ENCODE measurements around the gene SAMD11.

SAMD11 gene

GRCh38 chr1:905811-906599, 17.7 kb upstream of the SAMD11 start:
- DNase-seq: no peak

GRCh38 chr1:906600-907420, 16.9 kb upstream of the SAMD11 start:
- DNase-seq: no peak

- no peak for DNase-seq
Measured at GRCh38 chr1:907611-908451, 15.9 kb upstream of the SAMD11 start.

GRCh38 chr1:908661-909060, 15.1 kb upstream of the SAMD11 start:
- no peak for DNase-seq

GRCh38 chr1:909861-910310, 13.8 kb upstream of the SAMD11 start:
- no peak for DNase-seq

GRCh38 chr1:910311-910880, 13.3 kb upstream of the SAMD11 start:
- no peak for DNase-seq

GRCh38 chr1:910881-911721, 12.6 kb upstream of the SAMD11 start:
- DNase-seq: no peak

GRCh38 chr1:911875-912739, 11.6 kb upstream of the SAMD11 start:
- DNase-seq: no peak

GRCh38 chr1:912740-913301, 10.9 kb upstream of the SAMD11 start:
- no peak for DNase-seq

- no peak for DNase-seq
Measured at GRCh38 chr1:913491-914130, 10.1 kb upstream of the SAMD11 start.

- no peak for DNase-seq
Measured at GRCh38 chr1:914131-914890, 9.4 kb upstream of the SAMD11 start.

GRCh38 chr1:914891-915280, 8.8 kb upstream of the SAMD11 start:
- DNase-seq: no peak

- DNase-seq: no peak
Measured at GRCh38 chr1:915295-916172, 8.2 kb upstream of the SAMD11 start.

- DNase-seq: no peak
Measured at GRCh38 chr1:916173-917075, 7.3 kb upstream of the SAMD11 start.

GRCh38 chr1:917076-917459, 6.7 kb upstream of the SAMD11 start:
- no peak for DNase-seq

- no peak for DNase-seq
Measured at GRCh38 chr1:917466-918091, 6.1 kb upstream of the SAMD11 start.

- DNase-seq: no peak
Measured at GRCh38 chr1:918353-918752, 5.4 kb upstream of the SAMD11 start.

All from activated CD4-positive, alpha-beta T cell treated with anti-CD3 and anti-CD28 coated beads for 1 hour (primary cell).